NCI-H2029 treated with DMSO at 0.1 percent for 48 hours (cell line): ENCODE data around the gene EBF3.

ENCODE experiments used
- DNase-seq: peaks from one replicate; lab custom pipeline; 2025; lab: John Stamatoyannopoulos, UW

EBF3 gene

DNA sequence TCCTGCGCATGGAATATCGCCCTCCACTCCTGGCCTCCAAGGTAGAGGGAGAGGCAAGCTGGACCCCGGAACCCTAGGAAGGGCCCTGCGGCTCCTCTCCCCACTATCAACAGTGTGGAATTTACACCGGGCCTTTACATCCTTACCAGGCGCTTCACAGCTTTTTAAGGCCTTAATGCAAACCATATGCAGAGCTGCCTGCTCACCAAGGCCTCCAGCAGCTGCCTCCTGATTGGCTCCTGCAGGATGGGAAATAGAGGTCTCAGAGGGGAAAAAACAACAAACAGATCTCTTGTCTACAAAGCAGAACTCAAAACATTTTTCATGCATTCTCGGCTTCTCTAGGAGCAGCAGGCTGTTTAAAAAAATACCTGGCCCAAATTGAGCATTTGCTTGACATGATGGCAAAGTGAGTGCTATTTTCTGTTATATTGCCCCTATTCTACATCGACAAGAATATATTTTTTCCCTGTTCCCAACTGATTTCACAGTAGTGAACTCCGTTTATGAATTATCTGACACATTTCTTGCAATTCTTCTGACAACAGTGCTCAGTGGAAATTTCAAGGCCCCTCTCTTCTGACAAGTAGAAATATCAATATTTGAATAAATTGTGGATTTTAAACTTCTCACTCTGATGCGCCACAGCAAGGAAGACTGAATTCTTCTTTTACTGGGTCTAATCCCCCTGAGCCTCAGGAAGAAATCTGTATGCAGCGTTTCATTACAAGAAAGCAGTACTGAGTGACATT, 51.7 kb downstream of the EBF3 start:
- no peak for DNase-seq

DNA sequence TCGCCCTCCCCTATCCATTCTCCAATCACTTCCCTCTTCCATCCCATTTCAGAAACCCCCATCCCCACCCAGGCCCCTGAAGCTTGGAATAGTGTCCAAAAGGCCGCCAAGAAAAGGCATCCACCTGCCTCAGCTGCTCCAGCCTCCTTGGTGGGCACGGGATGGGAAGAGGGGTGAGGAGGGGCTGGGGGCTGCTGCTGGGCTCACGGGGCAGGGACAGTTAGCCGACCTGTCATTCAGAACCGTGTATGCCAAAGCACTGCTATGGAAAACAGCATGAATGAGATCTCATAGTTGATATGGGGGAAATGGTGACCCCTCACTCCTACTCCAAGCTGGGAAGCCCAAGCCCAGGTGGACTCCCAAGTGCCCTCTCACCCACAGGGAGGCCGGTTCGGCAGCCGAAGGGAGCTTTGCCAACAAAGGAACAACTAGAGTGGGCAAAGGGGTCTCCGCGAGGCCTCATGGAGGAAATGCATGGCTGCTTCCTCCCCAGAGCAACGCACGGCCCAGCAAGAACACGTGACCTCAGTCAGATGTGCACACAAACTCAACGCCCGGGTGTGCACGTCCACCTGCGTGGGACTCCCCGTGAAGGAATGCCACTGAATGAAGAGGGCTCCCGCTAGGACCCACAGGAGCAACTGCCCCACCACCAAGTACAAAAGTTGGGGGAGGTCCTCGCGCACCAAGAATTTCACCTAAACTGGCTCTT, 52.5 kb downstream of the EBF3 start:
- DNase-seq = no peak

GRCh38 chr10:129910861-129911260, 53.2 kb downstream of the EBF3 start:
- no peak for DNase-seq

GRCh38 chr10:129909531-129910256, 54.4 kb downstream of the EBF3 start:
- no peak for DNase-seq

- no peak for DNase-seq
These were observed 55.0 kb downstream of the EBF3 start for GRCh38 chr10:129909080-129909479.

- no peak for DNase-seq
These were observed 55.7 kb downstream of the EBF3 start for GRCh38 chr10:129908406-129908805.

- no peak for DNase-seq
These were observed 58.5 kb downstream of the EBF3 start for GRCh38 chr10:129905553-129905952.

GRCh38 chr10:129904323-129904722, 59.8 kb downstream of the EBF3 start:
- DNase-seq = no peak

GRCh38 chr10:129901389-129902006, 62.6 kb downstream of the EBF3 start:
- no peak for DNase-seq

GRCh38 chr10:129900825-129901224, 63.2 kb downstream of the EBF3 start:
- DNase-seq = peak; percentile 19

GRCh38 chr10:129899276-129900130, 64.6 kb downstream of the EBF3 start:
- DNase-seq = no peak

DNA sequence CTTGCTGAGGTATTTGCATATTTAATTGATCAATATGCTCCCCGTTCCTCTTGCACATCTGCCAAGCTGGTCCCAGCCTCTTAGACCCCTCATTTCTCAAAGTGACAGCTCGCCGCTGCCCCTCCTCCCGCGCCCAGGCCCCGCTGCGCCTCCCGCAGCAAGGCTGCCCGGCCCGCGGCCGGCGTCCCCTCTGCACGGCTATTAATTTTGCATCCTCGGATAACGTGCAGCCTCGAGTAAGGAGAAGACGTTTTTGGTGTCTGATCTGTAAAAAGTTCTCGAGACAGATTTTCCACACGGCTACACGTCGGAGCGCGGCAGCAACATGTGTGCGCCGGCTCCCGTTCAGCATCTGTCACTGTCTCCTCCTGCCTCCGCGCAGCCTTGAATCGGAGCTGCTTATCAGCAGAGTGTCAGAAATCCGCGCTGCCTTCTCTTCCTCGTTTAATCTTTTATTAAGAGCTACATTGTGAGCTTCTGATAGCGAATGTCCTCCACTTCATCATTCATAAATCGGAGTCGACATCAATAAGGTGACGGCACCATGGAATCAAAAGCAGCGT, 65.3 kb downstream of the EBF3 start:
- no peak for DNase-seq

- no peak for DNase-seq
These were observed 66.0 kb downstream of the EBF3 start for GRCh38 chr10:129897871-129898626.

- DNase-seq = no peak
These were observed 67.2 kb downstream of the EBF3 start for GRCh38 chr10:129896860-129897200.

- DNase-seq = no peak
These were observed 67.8 kb downstream of the EBF3 start for GRCh38 chr10:129896136-129896859.

- DNase-seq = no peak
These were observed 68.3 kb downstream of the EBF3 start for GRCh38 chr10:129895811-129896135.

DNA sequence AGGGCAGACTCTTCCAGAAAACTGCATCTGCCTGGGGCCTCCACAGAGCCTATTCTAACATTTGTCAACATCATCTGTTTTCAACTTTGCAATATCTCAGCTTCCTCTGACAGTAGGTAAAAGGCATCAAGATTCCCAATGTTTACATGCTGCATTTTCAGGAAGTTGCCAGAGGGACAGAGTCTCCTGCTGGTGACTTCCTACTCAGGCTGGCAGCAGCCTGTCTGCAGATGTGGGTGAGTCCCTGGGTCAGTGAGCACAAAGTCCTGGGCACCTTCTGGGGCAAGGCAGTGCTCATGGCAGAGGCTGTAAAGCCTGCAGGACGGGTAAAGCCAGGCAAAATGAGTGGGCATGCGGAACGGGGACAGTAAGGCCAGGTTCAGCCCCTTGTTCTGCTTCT, 69.4 kb downstream of the EBF3 start:
- DNase-seq = no peak

GRCh38 chr10:129893104-129894089, 70.7 kb downstream of the EBF3 start:
- no peak for DNase-seq

DNA sequence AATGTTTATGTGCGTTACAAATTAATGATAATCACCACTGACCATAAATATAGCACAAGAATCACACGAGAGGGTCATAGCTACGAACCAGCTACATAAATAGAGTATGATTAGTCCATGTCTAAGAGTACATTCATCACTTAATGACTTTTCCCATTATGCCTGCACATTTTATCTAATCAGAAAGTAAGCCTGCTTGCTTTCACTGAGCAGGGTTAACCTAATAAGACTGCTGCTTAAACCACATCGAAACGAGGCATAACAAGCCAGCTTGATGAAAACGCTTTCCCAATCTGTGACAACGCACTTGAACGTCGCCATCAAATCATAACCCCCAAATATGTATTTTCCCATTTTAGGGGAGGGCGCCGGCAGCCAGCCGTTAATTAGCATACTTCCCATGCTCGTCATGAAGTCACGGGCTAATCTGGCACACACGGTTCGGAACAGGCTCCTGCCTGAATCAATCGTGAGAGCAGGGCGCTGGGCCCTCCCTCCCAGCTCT, 71.5 kb downstream of the EBF3 start:
- DNase-seq = no peak
